AG04449 (cell line): ENCODE results near the gene HEMK1.

Source experiments
- CTCF ChIA-PET: fragments of 350-600 bp; formaldehyde crosslinking; extraction: SDS; loops from one replicate; lab custom pipeline; 2021; ENCODE audit warnings: antibody characterized with exemption; lab: Yijun Ruan, JAX
- POLR2A ChIA-PET: fragments of 400-600, 350-600 bp; formaldehyde crosslinking; extraction: SDS; loops from one replicate; lab custom pipeline; 2020; ENCODE audit warnings: antibody characterized with exemption, inconsistent platforms; lab: Yijun Ruan, JAX
- DNase-seq: peaks from one replicate; pipeline ENCODE4 v3.0.0-alpha.2; 2010; ENCODE audit warnings: low read depth, low spot score
- H3K4me3 ChIP-seq: 2 replicates; pipeline ENCODE4 v1.5.1; 2011; ENCODE audit warnings: low read depth, mild to moderate bottlenecking, control low read depth, low read length
- CTCF ChIP-seq: IDR thresholded peaks from one replicate; pipeline ENCODE4 v1.5.1; 2011; ENCODE audit warnings: mild to moderate bottlenecking, moderate library complexity, low read length, control low read depth, inconsistent platforms; ENCODE audit not compliant: insufficient read depth; ENCODE audit errors: missing control alignments

HEMK1 gene

GRCh38 chr3:50610992-50611463, 41.7 kb downstream of the HEMK1 start:
- POLR2A ChIA-PET = interaction anchor here (1.2 to 2.8 kb wide), 3 partner anchors 9 to 41 kb away, joined by 4 to 19 read pairs (median 13); partner anchors contain the start of gene HEMK1

DNA sequence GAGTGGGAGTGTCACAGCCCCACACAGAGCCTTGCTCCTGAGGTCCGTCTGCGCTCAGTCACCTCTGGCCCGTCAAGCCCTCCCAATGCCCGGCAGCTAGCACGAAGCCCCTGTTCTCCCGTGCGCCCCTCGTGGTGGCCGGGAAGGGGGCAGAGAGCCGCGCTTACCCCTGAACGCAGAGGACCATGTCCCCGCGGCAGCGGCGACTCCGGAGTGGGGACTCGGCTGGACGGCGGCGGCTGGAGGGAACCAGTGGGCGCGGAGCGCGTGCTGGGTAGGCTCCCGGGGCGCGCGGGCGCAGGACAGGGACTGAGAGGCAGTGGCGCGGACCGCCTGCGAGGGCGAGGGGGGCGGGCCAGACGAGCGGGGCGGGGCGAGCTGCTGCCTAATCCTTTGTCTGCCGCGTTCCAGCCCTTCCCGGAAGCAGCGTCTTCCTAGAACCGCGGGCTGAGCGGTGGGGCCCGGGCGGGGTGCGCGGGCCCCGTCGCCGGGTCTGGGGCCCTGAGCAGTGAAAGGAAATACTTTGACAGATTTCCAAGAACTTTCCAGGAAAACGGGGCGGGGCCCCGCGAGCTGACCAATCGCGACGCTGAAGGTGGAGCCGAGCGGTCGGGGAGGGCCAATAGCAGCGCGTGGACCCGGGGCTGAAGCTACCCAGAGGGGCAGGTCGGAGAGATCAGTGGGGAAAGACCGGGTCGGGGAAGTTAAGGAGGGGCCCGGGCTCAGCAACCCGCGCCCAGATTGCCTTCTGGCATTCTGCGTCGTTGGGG, 42.3 kb downstream of the HEMK1 start, which contains the start of gene CISH:
Gene CISH, minus strand, starts transcription at position 311 of the 770 bp plus-strand sequence. Its CDS starts 124 bp downstream, at position 187.
- CTCF ChIA-PET = interaction anchor here (1.2 to 14.8 kb wide), 9 partner anchors 10 to 489 kb away, joined by 5 to 819 read pairs (median 55); partner anchors contain the start of genes C3orf18 and HEMK1
- no peak for DNase-seq

More at GRCh38 chr3:50610992-50611463, 41.7 kb downstream of the HEMK1 start:
- no peak for DNase-seq
- peak overlapping the region; percentile 70 for H3K4me3 ChIP-seq
- no peak for TF ChIP-seq CTCF
- CTCF ChIA-PET = interaction anchor here (1.2 to 14.8 kb wide), 11 partner anchors 10 to 258 kb away, joined by 3 to 819 read pairs (median 6); partner anchors contain the start of genes C3orf18 and HEMK1

GRCh38 chr3:50612234-50612882, 43.0 kb downstream of the HEMK1 start:
- no peak for DNase-seq
- CTCF ChIA-PET = interaction anchor here (0.8 to 14.8 kb wide), 19 partner anchors 10 to 777 kb away, joined by 3 to 819 read pairs (median 45); partner anchors contain the start of genes C3orf18, CYB561D2, HEMK1 and NPRL2
- H3K4me3 ChIP-seq = peak overlapping the region; percentile 70
- POLR2A ChIA-PET = interaction anchor here (0.7 to 2.8 kb wide), 5 partner anchors 11 to 773 kb away, joined by 3 to 19 read pairs (median 4); partner anchors contain the start of genes HEMK1 and MANF
- no peak for TF ChIP-seq CTCF

More for the DNA sequence above, 42.3 kb downstream of the HEMK1 start, which contains the start of gene CISH:
- peak within 1 kb of the TSS; percentile 70 for H3K4me3 ChIP-seq
- peak; percentile 71 for TF ChIP-seq CTCF
- POLR2A ChIA-PET = interaction anchor here (0.5 to 2.8 kb wide), 6 partner anchors 10 to 774 kb away, joined by 3 to 19 read pairs (median 4); partner anchors contain the start of genes HEMK1 and MANF

DNA sequence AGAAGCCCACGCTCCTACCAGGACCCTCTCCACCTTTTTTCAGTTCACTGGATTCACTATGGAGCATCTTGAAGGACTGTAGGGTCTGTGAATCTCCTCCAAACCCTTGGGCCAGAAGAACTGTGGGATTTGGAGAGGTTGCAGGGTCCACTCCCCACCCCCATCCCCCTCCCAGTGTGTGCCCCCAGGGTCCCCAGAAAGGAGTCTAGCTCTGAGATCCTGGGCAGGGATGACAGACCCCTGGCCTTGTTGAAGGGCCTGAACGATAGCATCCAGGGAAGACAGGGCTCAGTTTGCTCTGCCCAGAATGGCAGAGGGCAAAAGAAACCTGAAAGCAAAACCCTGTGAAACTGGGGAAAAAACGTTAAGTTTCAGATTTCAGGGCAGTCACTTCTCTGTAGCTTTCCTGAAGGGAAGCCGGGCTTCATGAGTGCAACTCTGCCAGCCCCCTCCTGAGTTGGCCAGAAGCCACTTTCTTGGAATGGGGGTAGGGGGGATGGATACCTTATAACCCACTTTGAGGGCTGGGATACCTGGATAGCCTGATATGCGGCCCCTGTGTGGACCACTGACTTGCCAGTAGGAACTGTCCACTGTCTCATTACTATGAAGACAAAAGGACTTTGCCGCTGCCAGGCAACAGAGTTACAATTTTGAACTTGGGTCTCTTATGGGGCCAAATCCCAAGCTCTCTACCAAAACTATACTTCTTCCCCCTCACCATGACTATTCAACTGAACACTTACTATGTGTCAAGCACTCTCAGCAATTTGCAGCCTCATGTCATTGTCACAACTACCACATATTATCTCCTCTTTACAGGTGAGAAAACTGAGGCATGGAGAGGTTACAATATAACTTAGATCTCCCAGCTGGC, 43.9 kb downstream of the HEMK1 start:
- no peak overlapping the region for H3K4me3 ChIP-seq
- no peak for TF ChIP-seq CTCF
- CTCF ChIA-PET = interaction anchor here (0.7 to 14.8 kb wide), 28 partner anchors 9 to 1056 kb away, joined by 3 to 819 read pairs (median 12); partner anchors contain the start of genes C3orf18, CYB561D2, HEMK1 and MANF
- no peak for DNase-seq
- POLR2A ChIA-PET = no interaction called here

GRCh38 chr3:50615190-50615589, 45.9 kb downstream of the HEMK1 start:
- ChIA-PET POLR2A (no interaction called here), CTCF (interaction anchor here (0.9 to 14.8 kb wide), 37 partner anchors 9 to 1067 kb away, joined by 3 to 819 read pairs (median 11); partner anchors contain the start of genes C3orf18, CYB561D2, DCAF1 and HEMK1)
- no peak for DNase-seq
- H3K4me3 ChIP-seq = no peak overlapping the region
- no peak for TF ChIP-seq CTCF
